ENCODE measurements around the gene NPL.

NPL gene

DNA sequence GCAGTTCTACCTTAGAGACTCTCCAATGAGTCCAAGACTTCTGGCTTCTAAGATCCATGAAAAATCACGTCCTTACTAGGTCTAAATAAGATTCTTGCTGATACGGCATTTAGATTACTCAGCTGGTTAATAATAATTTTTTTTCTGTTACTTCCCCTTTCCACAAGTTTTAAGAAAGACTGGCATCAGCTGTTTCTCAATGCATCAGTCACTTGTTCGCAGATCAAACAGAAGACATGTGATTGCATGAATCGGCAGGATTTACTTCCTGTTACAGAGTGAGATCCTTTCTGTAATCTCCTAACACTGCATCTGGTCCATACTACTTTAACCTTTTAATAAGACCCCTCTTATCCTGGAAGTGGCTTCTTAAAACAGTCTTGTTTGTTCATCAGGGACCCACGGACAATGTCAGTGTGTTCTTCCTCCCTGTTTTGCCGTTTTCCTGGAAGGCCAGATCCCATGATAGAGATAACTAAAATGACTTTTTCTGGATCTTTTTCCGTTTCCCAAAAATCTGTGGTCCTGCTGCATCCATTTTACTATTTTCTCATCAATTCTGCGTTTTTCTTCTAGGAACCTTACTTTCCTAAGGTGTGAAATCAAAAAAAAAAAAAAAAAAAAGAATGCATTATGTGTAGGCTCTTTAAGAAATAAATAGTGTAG is 6.1 kb downstream of the NPL start:
- DNase-seq (ENCODE audit: low read depth) = no peak
- TF ChIP-seq, protein P1, sequence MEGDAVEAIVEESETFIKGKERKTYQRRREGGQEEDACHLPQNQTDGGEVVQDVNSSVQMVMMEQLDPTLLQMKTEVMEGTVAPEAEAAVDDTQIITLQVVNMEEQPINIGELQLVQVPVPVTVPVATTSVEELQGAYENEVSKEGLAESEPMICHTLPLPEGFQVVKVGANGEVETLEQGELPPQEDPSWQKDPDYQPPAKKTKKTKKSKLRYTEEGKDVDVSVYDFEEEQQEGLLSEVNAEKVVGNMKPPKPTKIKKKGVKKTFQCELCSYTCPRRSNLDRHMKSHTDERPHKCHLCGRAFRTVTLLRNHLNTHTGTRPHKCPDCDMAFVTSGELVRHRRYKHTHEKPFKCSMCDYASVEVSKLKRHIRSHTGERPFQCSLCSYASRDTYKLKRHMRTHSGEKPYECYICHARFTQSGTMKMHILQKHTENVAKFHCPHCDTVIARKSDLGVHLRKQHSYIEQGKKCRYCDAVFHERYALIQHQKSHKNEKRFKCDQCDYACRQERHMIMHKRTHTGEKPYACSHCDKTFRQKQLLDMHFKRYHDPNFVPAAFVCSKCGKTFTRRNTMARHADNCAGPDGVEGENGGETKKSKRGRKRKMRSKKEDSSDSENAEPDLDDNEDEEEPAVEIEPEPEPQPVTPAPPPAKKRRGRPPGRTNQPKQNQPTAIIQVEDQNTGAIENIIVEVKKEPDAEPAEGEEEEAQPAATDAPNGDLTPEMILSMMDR (conservative IDR thresholded peaks at IDR 0.05; ENCODE audit: control insufficient read depth, insufficient read depth, low read depth, low read length) = no peak
- H3K4me3 ChIP-seq (ENCODE audit: control insufficient read depth, low read depth, low read length) = no peak overlapping the region

DNA sequence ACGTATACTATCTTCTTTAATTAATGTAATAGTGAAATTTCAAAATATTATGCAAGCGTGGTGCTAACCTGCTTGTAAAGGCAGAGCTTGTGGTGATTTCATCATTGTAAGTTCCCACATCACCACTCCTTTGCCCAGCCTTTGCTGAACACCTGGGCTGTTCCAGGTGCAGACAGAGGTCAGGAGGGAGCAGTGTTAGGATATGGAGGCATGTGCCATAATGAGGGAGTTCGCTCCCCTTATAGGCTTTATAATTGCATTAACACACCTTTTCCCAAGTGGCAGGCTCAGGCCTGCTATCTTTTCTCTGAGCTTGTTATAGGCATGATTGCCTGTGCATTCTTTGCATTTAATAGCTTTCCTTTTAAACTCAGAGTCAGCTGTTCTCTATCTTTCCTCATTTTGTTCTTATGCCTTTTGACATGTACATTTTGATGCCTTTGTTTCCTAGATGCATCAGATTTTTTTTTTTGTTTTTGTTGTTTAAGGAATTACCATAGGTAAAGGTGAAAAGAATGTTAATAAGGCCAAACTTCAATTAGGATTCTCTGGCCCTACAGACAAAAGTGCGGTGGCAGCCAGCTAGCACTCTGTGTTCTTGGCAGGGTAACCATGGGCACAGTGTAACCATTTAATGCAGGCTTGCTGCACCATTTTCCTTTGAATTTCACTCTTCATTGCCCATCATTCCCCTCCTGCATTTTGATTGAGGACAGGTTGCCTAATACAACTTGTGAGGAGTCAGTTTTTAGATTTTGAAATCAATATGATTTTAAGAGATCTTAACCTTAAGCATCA is 12.6 kb downstream of the NPL start:
- no peak overlapping the region for H3K4me3 ChIP-seq (ENCODE audit: control insufficient read depth, low read depth, low read length)
- no peak for DNase-seq (ENCODE audit: low read depth)
- TF ChIP-seq, protein P1 (conservative IDR thresholded peaks at IDR 0.05; ENCODE audit: control insufficient read depth, insufficient read depth, low read depth, low read length) = no peak

GRCh38 chr1:182803846-182804245 is 14.3 kb downstream of the NPL start:
- H3K4me3 ChIP-seq (ENCODE audit: control insufficient read depth, low read depth, low read length) = no peak overlapping the region
- DNase-seq (ENCODE audit: low read depth) = no peak
- TF ChIP-seq, protein P1 (conservative IDR thresholded peaks at IDR 0.05; ENCODE audit: control insufficient read depth, insufficient read depth, low read depth, low read length) = no peak

GRCh38 chr1:182806015-182806678 is 16.6 kb downstream of the NPL start:
- TF ChIP-seq, protein P1 (conservative IDR thresholded peaks at IDR 0.05; ENCODE audit: control insufficient read depth, insufficient read depth, low read depth, low read length) = no peak
- DNase-seq (ENCODE audit: low read depth) = no peak
- no peak overlapping the region for H3K4me3 ChIP-seq (ENCODE audit: control insufficient read depth, low read depth, low read length)

- TF ChIP-seq, protein P1 (conservative IDR thresholded peaks at IDR 0.05; ENCODE audit: control insufficient read depth, insufficient read depth, low read depth, low read length) = no peak
- H3K4me3 ChIP-seq (ENCODE audit: control insufficient read depth, low read depth, low read length) = no peak overlapping the region
- DNase-seq (ENCODE audit: low read depth) = no peak
These were observed 18.3 kb downstream of the NPL start for GRCh38 chr1:182807907-182808306.

DNA sequence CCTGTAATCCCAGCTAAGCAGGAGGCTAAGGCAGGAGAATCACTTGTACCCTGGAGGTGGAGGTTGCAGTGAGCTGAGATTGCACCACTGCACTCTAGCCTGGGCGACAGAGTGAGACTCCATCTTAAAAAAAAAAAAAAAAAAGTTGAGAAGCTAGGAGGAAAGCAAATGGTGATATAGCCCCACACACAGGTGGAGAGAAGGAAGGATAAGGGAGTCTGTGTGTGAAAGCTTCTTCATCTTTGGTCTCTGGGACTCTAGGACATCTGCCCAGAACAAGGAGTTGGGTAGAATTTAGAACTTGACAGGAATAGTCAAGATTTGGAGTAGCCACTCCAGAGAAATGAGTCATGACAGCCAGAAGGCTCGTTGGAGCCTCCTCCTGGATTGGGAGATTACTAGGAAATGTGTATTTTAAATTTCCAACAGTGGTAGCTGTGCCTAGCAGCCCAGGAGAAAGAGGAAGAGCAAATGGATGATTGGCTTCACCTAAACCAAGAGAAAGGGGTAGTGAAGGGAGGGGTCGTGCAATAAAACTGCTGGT is 19.9 kb downstream of the NPL start:
- TF ChIP-seq, protein P1 (conservative IDR thresholded peaks at IDR 0.05; ENCODE audit: control insufficient read depth, insufficient read depth, low read depth, low read length) = peak; percentile 6

More for the DNA sequence above, 19.9 kb downstream of the NPL start:
- peak; percentile 18 for DNase-seq (ENCODE audit: low read depth)
- no peak overlapping the region for H3K4me3 ChIP-seq (ENCODE audit: control insufficient read depth, low read depth, low read length)

All from fibroblast of mammary gland (primary cell).